ENCODE data around the gene NOX5. TPM values are rescaled to one million over a fixed set of nuclear protein-coding genes. Genes with fewer than 3 reads are reported as not detected.

NOX5 gene
- total RNA-seq, 1 donor from 2014 or later: 0.17 TPM

DNA sequence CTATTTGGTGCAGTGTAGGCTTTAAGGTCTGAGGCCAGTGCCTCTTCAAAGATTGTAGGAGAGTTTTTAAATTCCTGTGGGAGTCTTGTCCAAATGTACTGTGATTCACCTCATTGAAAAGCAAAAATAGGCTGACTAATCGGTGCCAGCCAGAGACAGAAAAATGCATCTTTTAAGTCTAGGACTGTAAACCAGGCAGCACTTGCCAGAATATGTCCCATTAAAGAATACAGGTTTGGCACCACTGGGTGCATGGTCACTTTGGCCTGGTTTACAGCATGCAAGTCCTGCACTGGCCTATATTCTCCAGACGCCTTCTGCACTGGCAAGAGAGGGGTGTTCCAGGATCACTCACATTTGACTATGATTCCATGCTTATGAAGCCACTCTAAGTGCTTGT, 20.3 kb upstream of the NOX5 start:
- Histone ChIP-seq H3K27me3 (ENCODE audit: control insufficient read depth, insufficient read depth, low read length) (no peaks in the 10 kb centered on the region), H3K36me3 (ENCODE audit: control insufficient read depth, insufficient read depth, low read length) (no peaks in the 10 kb centered on the region), H3K4me3 (ENCODE audit: low read depth, low read length) (no peak overlapping the region)
- TF ChIP-seq, protein P1, sequence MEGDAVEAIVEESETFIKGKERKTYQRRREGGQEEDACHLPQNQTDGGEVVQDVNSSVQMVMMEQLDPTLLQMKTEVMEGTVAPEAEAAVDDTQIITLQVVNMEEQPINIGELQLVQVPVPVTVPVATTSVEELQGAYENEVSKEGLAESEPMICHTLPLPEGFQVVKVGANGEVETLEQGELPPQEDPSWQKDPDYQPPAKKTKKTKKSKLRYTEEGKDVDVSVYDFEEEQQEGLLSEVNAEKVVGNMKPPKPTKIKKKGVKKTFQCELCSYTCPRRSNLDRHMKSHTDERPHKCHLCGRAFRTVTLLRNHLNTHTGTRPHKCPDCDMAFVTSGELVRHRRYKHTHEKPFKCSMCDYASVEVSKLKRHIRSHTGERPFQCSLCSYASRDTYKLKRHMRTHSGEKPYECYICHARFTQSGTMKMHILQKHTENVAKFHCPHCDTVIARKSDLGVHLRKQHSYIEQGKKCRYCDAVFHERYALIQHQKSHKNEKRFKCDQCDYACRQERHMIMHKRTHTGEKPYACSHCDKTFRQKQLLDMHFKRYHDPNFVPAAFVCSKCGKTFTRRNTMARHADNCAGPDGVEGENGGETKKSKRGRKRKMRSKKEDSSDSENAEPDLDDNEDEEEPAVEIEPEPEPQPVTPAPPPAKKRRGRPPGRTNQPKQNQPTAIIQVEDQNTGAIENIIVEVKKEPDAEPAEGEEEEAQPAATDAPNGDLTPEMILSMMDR (IDR thresholded peaks at IDR 0.05; ENCODE audit: insufficient read depth, low read length, poor library complexity, severe bottlenecking): no peak
- DNase-seq (ENCODE audit: low read depth): peak; percentile 35

GRCh38 chr15:68994981-68995761, 19.3 kb upstream of the NOX5 start:
- TF ChIP-seq, protein P1 (IDR thresholded peaks at IDR 0.05; ENCODE audit: insufficient read depth, low read length, poor library complexity, severe bottlenecking): no peak
- Histone ChIP-seq H3K4me3 (ENCODE audit: low read depth, low read length) (no peak overlapping the region), H3K36me3 (ENCODE audit: control insufficient read depth, insufficient read depth, low read length) (no peaks in the 10 kb centered on the region), H3K27me3 (ENCODE audit: control insufficient read depth, insufficient read depth, low read length) (no peaks in the 10 kb centered on the region)
- DNase-seq (ENCODE audit: low read depth): no peak

- Histone ChIP-seq H3K4me3 (ENCODE audit: low read depth, low read length) (no peak overlapping the region), H3K36me3 (ENCODE audit: control insufficient read depth, insufficient read depth, low read length) (no peaks in the 10 kb centered on the region), H3K27me3 (ENCODE audit: control insufficient read depth, insufficient read depth, low read length) (peaks cover 2% of the 10 kb centered on the region)
- TF ChIP-seq, protein P1 (IDR thresholded peaks at IDR 0.05; ENCODE audit: insufficient read depth, low read length, poor library complexity, severe bottlenecking): no peak
- no peak for DNase-seq (ENCODE audit: low read depth)
Observed at GRCh38 chr15:68997050-68997449, 17.4 kb upstream of the NOX5 start.

DNA sequence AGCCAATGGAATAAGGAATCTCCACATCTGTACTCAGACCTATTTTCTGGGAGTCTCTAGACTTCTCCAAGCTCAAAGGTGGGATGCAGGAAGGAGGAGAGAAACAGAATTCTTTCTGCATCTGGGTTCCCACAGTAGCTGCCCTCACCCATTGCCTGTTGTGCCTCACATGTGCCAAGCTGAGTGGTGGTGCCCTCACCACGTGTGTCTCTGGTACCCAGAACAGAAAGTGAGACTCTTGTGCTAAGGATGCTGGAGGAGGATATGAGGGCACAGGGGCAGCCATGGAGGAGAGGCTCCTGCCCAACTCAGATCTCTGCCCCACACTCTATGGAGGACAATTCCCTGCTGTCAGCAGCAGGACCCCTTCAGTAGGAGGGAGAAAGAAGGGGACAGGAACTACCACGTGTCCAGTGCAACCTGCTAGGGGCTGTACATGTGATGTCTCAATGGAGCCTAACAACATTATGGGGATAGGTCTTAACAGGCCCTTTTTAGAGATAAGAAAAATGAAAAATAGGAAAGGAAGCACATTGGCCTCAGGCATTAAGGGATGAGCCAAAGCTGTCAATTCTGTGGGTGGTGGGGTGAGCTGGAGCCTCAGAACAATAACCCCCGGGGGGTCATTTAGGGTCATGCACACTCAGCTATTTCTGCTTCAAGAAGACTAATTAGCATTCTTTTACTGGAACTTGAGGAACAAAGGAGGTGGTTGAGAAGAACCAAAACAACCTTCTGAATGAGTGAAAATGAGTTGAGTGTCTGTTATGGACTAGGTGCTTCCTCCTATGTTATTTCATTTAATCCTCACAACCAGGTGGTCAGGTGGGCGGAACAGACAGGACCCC, 16.3 kb upstream of the NOX5 start:
- Histone ChIP-seq H3K27me3 (ENCODE audit: control insufficient read depth, insufficient read depth, low read length) (peaks cover 2% of the 10 kb centered on the region), H3K4me3 (ENCODE audit: low read depth, low read length) (no peak overlapping the region), H3K36me3 (ENCODE audit: control insufficient read depth, insufficient read depth, low read length) (no peaks in the 10 kb centered on the region)
- DNase-seq (ENCODE audit: low read depth): no peak
- TF ChIP-seq, protein P1 (IDR thresholded peaks at IDR 0.05; ENCODE audit: insufficient read depth, low read length, poor library complexity, severe bottlenecking): no peak

- DNase-seq (ENCODE audit: low read depth): no peak
- TF ChIP-seq, protein P1 (IDR thresholded peaks at IDR 0.05; ENCODE audit: insufficient read depth, low read length, poor library complexity, severe bottlenecking): no peak
- Histone ChIP-seq H3K27me3 (ENCODE audit: control insufficient read depth, insufficient read depth, low read length) (peaks cover 2% of the 10 kb centered on the region), H3K36me3 (ENCODE audit: control insufficient read depth, insufficient read depth, low read length) (no peaks in the 10 kb centered on the region), H3K4me3 (ENCODE audit: low read depth, low read length) (no peak overlapping the region)
Observed at GRCh38 chr15:68999091-68999490, 15.4 kb upstream of the NOX5 start.

All from kidney epithelial cell (primary cell).